NCI-H2081 treated with DMSO at 0.1 percent for 48 hours (cell line): ENCODE measurements around the gene ADAM19.

ENCODE experiments used
- DNase-seq: peaks from one replicate; lab custom pipeline; 2025; lab: John Stamatoyannopoulos, UW

Gene ADAM19

DNA sequence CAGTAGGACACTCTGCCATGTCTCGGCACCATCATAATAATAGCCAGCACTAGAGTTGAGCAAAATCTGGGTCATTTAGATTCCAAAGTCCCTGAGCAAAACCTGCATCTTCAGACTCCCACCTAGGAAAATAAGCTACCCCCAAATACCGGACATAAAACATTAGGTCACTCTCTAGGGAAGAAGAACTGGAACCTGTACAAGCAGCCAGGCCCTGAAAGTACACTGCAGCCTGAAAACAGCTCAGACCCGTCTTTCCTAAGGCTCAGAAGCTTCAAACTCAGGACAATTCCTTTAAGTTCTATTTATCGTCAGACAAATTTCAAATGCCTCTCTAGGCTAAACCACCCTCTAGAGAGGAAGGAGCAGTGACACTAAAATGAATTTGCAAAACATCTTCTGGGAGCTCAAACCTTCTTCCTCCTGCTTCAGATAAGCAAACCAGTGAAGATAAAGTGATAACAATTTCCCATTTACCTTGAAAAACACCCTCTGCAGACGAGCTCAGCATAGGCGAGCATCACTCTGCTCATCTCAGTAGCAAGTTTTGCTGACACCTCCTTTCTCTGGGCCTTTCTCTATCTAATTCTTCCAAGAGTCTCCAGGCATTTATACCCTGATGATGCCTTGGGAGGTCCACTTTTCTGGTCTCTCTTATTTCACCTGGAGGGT lies 34.0 kb downstream of the ADAM19 start:
- no peak for DNase-seq

DNA sequence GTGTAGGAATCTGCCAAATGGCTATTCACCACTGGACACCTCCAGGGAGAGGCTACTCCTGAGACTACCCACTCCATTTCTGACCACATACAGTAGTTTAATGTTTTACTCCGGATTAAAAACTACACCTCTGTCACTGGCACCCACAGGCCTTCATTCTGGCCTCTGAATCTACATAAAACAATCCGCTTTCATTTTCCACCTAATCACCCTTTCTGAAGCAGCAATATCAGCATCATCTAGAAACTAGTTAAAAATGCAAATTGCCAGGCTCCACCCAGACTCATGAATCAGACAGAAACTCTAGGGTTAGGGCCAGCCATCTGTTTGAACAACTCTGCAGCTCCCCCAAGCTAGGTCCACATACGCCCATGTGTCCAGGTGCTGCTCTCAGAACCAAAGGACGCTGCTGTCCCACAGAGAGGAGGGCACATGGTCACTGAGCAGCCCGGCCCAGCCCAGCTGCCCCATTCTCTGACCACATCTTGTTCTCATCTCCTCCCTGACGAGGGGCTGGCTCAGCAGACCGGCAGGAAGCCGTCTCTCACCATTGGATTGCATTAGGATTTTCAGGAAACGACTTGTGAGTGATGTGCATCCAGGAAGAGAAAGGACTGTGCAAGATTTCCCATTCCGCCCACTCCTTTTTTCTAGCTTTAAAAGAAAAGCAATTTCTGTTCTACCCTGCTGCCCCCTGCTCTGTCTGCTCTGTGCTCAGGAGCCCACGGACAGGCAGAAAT lies 34.7 kb downstream of the ADAM19 start:
- no peak for DNase-seq

DNA sequence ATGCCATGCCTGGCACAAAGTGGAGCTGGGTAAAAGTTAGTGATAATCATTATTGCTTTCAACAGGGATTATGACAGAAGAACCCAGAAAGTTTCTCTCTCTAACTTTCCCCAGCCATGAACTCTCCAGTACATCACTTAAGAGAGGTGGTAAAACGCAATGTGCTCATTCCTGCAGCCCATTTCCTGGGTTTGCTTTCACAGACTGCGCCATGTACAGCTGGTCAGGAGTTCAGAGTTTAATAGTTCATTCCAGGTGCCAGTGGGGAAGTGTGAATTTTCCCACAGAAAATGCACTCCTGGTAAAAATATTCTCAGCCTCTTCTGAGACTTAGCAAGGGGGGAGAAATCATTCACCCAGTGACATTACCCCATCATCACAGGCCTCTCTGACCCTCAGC lies 35.5 kb downstream of the ADAM19 start:
- no peak for DNase-seq

DNA sequence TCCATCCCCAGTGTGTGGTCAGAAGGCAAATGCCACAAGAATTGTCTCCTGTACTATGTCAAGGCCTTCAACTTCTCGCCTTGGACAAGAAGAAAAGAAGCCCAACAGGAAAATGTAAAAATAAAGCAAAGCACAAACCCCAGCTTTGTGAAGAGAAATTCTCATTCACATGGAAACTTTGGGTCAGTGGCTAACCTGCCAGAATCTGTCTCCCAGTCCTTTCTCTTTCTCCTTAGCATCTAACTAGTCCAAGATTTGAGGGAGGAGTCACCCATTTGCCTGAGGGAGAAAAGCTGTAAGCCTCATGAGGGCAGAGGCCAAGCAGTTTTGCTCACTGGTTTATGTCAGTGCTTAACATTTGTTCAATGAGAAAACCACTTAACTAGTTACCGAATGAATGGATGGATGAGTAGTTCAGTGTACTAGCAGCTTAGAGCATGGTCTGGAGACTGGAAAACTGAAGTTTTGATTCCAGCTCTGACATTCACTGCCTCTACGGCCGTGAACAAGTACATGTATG lies 36.0 kb downstream of the ADAM19 start:
- no peak for DNase-seq

DNA sequence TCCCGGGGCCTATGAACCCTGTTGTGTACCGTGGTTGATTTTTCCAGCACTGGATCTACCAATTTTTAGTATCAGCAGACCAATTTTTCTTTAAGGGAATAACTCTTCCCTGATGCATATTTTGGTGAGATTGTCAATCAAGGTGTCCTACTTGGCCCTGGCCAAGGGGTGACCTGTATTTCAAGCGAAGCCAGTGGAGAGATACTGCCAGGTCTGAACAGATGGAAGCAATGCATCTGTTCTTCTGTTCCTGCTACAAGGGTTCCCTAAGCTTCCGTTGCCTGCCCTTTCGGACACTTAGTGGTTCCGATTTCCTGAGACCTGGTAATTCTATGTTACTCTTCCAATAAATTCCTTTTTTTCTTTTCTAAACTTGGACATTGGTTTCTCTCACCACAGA lies 37.3 kb downstream of the ADAM19 start:
- no peak for DNase-seq

DNA sequence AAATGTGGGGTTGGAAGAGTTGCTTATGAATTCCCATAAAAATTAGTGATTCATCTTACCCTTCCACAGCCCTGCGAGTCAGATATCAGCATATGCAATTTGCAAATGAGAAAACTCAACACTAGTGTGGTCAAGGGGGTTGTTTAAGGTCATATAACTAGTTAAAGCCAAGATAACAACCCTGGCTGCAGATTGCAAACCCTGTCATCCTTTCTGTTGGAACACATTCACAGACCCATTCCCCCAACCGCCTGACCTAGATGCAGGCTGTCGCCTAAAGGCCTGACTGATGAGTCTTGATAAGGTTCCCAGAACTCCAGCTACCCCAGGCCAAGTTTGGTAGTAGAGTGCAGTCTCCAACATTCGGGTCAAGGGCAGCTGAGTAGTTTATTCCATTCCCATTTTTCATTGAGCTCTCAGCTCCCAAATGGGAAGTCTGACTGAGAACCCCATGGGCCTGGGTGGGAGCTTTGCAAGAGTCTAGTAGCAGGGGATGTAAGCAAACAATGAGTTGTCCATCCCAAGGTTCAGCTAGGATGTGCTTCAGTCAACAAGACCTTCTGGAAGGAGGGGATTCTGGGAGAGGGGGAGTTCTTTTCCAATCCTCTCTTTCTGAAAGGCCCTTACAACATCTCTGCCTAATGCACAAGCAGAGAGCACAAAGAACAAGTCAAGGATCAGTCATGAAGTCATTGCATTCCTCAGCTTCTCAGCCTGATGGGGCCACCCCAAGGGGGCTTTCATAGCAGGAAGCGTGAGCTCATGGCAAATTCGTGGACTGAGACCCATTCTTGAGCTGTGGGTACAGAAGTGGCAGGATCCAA lies 40.3 kb downstream of the ADAM19 start:
- DNase-seq, result no peak

DNA sequence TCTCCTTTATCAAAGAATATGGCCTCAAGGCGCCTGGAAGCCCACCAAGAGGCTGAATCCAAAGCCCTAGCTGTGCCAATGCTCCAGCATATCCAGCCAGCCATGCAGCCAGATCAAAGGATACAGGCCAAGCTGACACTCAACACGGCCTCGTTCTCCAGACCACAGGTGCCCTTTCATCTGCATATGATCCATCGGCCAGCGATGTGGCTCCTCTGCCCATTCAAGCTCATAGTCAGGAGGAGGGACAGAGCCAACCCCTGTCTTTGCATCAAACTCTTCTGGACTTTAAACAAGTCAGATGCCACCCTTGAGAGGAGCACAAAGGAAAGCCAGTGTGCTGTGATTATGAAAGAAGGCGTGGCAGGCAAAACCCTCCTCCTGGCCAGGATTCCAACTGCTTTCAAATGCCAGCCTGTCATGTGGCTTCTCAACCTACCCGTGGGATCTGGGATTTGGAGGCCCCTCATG lies 42.5 kb downstream of the ADAM19 start:
- DNase-seq, result no peak

DNA sequence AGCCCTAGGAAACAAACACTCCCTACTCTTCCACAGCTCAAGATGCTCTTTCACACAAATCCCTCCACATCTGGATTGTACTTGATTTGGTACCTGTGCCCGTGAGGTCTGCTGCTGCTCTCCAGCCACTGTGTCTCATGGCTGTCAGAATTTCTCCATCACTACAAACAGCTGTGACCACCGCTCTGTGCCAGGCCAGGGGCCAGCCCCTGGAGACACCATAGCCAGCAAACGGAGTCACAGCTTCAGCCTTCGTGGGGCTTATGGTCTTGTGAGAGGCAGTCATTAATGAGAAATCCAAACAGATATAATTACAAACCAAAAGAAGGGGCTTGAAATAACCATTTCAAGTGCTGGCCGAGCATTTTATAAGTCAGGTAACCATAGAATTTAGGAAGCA lies 43.6 kb downstream of the ADAM19 start:
- DNase-seq, result no peak

DNA sequence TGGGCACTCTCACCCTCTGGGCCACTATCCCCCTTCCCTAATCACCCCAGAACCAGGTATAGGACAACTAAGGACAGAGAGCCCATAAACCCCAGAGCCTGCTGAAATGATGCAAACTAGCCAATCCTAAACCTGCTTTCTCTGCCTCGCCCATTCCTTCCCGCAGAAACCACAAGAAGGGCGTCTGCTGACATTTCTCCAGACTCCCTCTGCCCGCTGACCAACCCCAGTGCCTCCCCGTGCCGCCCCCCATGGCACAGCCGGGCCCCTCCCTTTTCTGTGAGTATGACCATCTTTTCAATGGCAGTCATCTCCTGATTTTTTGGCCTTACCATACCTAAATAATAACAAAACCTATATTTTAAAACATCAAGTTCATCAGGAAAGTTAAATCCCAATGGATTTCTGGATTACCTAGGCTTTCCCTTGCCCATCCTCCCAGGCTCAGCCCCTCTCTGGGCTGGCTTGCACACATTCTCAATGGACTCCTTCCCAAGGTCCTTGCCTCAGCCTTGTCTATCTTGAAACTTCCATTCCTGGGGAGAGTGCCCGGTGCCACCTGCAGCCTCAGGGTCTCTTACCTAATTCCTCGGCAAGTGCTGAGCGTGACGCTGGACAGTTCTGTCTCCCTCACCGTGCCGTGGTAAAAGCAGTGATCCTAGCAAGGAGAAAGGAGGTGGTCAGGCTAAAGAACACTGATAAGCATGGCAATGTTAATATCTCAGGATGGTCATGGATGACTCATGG lies 45.2 kb downstream of the ADAM19 start:
- DNase-seq, result no peak

DNA sequence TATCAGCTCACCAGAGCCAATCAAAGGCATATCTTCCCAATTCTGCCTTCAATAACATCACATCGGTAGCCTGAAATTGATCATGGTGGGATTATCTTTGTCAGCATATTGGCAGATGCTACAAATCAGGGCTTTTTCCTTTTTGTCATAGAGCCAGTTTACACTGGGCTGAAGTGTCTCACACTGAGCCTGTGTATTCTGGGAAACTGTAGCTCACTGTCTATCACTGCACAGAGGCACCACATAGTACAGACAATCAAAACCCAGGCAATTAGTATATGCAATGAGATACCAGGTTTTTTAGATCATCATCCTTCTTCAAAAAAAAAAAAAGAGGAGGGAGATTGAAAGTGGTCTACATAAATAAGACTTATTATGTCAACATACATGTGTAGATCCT lies 46.6 kb downstream of the ADAM19 start:
- no peak for DNase-seq

DNA sequence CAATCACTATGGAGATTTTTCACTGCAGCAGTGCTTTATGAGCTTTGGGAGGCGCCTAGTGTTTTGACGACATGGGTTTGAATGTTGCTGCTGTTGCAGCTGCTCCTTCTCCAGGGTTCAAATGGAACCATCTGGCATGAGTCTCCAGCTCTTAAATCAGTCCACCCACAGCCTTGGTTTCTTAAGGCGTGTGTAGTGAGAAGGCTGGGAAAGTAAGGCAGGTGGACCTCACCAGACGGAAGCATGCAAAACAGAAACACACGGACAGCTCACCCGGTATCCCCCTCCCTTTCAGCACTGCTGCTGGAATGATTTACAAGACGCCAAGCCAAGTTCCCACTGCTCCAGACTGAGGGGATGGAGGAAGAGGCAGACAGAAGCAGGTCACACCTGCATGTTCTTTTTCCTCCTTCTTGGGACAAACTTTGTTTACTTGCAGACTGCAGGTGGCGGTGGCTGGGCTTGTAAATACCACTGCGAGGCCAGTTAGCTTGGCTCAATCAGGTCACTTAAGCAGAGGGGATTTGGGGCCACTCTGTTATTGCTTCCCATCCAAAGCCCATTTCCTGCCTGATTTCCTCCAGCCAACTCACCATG lies 47.4 kb downstream of the ADAM19 start:
- no peak for DNase-seq

DNA sequence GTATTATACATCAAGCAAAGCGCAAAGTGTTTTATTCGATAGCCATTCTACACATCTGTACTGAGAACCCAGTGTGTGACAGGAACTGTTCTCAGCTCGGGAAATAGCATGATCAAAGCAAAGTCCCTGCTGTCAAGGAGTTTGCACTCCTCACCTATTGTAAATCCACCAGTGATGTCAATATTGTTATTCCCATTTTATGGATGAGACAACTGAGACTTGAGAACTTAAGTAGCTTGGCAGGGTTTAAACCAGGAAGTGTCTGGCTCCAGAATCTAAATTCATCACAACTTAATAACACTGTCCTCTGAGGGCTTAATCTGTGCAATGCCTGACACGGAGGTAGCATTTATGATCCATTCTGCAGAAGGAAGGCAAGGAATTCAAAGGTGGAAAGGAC lies 50.7 kb downstream of the ADAM19 start:
- DNase-seq, result no peak

DNA sequence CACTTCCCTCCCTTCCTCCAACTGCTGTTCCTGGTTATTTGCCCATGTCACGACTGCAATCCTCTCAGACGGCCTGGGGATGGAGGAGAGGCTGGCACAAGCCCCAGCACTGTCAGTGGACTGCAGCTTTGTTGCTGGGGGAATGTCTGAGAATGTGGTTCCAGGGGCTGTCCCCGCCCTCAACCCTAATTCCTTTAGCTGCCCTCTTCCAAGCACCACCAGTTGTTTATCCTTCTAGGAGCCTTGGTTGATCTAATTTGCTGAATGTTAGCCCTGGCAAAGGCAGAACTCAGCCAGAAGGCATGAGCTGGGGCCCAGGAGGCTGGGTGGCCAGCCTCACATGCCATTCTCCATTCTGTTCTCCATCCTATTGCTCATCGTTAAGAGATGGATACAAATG lies 51.6 kb downstream of the ADAM19 start:
- no peak for DNase-seq

DNA sequence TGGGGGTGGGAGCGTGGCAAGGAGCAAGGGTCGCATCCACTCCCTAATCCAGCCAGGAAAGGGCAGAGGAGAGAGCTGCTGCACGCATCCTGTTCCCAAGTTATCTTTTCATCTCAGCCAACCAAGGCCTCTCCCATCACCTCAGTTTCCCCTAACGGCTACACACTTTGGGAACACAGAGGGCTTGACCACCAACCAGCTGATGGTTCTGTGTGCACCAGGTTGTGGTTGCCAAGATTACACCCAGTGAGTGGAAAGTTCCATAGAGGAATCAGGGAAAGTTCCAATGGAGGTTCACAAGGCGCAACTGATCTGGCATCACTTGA lies 53.9 kb downstream of the ADAM19 start:
- DNase-seq, result no peak

DNA sequence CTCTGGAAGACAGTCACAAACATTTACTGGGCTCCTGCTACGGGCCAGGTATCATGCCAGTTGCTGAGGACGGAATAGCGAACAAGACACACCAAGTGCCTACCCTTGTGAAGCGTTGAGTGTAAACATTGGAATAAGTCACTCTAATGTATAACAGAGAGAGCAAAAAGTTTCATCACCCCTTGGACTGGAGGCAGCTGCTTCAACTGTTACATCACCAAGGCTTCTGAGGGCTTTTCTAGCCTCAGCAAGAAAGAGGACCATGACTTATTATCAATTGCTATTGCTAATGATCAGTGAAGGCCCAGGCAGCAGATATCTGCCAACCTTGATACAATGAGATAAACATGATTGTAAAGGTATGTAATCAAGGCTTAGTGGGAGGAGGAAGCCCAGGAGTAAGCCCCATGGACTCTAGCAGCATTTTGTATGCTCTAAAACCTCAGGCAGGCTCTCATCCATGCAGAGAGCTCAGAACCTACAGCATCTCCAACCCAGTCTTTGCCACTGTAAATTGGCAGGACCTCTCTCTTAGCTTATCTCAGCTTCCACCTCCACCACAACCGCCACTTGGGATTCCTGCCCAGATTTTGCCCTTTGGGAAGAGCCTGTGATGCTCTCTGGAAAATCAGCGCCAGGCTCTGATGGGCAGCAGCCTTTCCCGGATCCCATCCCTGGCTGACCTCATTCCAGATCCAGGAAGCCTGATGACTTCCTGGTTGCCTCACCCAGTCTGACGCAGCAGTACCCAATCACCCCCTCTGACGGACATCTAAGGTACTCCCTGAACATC lies 54.5 kb downstream of the ADAM19 start:
- no peak for DNase-seq

DNA sequence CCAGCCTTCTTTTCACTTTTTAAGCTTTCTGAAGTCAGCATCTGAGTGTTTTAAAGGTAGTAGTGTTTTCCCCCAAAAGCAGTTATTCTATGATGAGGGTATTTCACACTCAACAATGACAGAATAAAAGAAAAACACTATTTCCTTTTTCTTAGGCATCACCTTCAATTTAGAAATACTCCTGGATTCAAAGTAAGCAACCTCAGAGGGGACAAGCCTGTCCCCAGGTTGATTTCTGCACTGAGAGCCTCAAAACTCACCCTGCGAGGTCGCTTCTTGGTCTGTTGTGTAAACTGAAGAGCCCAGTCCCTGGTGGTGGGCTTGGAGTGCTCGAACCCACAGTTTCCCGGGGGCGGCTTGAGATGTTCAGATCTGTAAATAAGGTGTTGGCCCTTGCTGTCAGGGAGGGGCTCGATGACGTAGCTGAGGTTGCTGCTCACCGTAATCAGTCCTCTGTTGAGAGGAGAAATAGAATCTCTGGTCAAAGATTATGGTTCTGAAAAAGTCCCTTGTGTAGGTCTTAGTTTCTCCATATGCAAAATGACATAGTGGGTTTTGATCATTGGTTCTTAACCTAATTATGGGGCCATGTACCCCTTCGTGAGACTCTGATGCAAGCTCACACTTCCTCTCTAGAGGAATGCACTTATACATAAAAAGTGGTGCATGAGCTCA lies 55.9 kb downstream of the ADAM19 start:
- no peak for DNase-seq

DNA sequence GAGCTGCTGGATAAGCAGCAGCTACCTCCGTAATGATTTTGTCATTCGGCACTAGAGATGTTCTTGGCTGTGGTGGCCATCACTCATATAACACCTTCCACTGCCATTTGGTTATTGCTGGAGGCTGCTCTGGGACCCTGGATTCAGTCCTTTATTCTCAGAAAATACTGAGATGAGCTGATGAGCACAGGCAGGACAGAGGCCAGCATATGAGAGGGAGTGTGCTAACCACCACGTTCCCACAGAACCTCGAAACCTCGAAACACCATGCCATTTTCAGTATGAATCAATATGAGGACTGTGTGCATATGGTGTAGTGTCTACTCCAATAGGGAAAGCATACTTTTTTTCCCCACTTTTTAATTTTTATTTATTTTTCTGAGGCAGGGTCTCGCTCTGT lies 56.6 kb downstream of the ADAM19 start:
- no peak for DNase-seq

DNA sequence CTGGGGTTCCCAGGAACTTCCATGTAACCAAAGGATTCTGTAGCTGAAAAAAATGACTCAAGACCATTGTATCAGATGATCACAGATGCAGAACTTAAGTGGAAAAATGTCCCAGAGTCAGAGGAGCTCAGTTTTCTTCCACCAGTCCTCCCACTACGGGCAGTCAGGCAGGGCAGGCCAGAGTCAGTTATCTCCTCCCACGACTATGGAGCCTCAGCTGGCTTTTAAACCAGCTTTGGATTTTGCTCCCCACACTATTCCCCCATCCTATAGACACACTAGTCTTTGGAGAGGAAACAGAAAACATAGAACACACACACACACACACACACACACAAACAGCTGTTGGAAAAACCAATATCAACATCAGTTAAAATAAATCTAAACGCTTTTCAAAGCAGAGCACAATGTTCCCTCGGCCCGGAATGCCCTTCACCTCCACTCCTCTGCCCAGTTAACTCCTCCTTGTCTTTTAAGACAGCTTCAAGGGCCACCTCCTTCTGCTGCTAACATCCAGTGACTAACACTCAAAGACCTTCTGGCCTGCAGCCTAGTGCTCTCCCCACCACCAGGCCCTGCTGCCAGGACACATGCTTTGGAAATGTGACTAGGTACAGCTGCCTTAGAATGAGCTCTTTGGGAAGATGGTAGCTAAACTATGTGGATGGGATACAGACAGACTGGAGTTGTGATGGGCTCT lies 58.8 kb downstream of the ADAM19 start:
- no peak for DNase-seq

DNA sequence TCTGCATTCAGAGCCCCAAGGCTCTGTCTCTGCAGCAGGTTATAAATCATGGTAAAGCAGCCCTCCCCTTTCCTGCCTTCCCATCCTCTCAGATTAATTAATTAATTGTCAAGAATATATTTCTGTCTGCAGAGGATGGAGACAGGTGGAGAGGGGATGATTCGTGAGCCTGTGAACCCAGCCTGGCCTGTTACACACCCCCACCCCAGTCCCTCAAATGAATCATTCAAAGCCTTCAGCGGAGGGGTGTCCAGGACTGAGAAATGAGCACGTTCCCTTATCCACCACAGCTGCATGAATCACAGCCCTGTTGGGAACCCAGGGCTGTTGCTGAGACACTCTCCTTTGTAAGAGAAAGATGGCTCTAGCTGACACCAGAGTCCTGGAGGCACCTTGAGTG lies 59.6 kb downstream of the ADAM19 start:
- no peak for DNase-seq

DNA sequence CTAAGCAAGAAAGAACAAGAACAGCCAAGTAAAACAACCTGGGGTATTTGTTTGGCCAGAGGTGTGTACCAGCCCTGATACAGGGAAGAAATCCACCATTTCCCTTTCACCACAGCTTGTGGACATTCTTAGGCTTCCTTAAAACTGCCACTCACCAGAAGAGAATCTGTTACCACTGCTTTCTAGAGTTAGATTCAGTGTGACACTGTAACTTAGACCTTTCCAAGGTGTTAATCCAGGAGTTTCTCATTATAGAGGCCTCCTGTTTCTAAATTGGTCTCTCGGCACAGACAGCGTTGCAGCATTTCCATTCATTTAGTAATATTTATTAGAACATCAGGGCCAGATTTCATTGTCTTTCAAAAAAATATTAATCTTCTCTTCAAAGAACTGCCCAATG lies 60.6 kb downstream of the ADAM19 start:
- no peak for DNase-seq
